Activated T-helper 17 cell treated with anti-CD3 and anti-CD28 coated beads, Interleukin-2, amount 50 U/mL, for 72 hours (primary cell): ENCODE data around the gene ABHD3. TPM values are rescaled to one million over a fixed set of nuclear protein-coding genes. Genes with fewer than 3 reads are reported as not detected.
"Not testable (repeated sequence)": the region's sequence is repeated elsewhere in the genome, so short reads cannot be mapped to it uniquely, and the experiment has no call there.

ENCODE experiments used
- ATAC-seq: fragments of 150-1000 bp; cut with Tn5 transposase; replicated peaks from 2 replicates; pipeline ENCODE4 v1.10.0; 2021; ENCODE audit warnings: mild to moderate bottlenecking, moderate library complexity
- H3K27ac Mint-ChIP-seq: one replicate; pipeline ENCODE4 v1.8.0; 2022; ENCODE audit warnings: mixed read lengths
- H3K27me3 Mint-ChIP-seq: one replicate; pipeline ENCODE4 v1.8.0; 2022; ENCODE audit warnings: mixed read lengths
- H3K36me3 Mint-ChIP-seq: one replicate; pipeline ENCODE4 v1.8.0; 2022; ENCODE audit warnings: low read depth, mild to moderate bottlenecking, mixed read lengths
- H3K4me1 Mint-ChIP-seq: one replicate; pipeline ENCODE4 v1.8.0; 2022; ENCODE audit warnings: mixed read lengths
- H3K4me3 Mint-ChIP-seq: one replicate; pipeline ENCODE4 v1.8.0; 2022; ENCODE audit warnings: mild to moderate bottlenecking, mixed read lengths
- H3K9me3 Mint-ChIP-seq: one replicate; pipeline ENCODE4 v1.8.0; 2022; ENCODE audit warnings: mixed read lengths
- total RNA-seq, 2 donors: library from RNA; stranded (reverse); gene quantifications; one replicate each; pipeline ENCODE4 v1.2.3, GENCODE V29; 2022

The ABHD3 gene
- total RNA-seq, 2 donors from 2014 or later: 28.9 to 48.4 TPM

- H3K27ac Mint-ChIP-seq, H3K9me3 Mint-ChIP-seq, H3K4me3 Mint-ChIP-seq, H3K27me3 Mint-ChIP-seq, H3K36me3 Mint-ChIP-seq, ATAC-seq, H3K4me1 Mint-ChIP-seq: not testable (repeated sequence)
These were observed 64.2 kb downstream of the ABHD3 start for GRCh38 chr18:21640375-21640774.

DNA sequence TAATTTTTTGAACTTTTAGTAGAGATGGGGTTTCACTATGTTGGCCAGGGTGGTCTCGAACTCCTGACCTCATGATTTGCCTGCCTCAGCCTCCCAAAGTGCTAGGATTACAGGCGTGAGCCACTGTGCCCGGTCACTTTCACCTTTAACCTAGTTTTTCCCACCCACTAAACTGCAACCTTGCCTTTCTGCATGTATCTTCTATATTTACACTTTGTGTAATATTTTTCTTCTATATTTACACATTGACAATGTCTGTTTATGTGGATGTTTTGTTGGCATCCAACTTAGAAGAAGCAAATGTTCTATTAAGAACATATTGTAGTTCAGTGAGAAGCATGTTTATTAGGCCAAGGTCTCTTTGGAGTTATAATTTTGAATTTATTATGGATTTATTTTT lies 65.8 kb downstream of the ABHD3 start:
- Mint-ChIP-seq H3K36me3 (peaks cover 25% of the 10 kb centered on the region), H3K27ac (no peak overlapping the region), H3K4me3 (no peak overlapping the region), H3K4me1 (no peaks in the 10 kb centered on the region), H3K27me3 (no peaks in the 10 kb centered on the region), H3K9me3 (no peaks in the 10 kb centered on the region)
- ATAC-seq: no peak

DNA sequence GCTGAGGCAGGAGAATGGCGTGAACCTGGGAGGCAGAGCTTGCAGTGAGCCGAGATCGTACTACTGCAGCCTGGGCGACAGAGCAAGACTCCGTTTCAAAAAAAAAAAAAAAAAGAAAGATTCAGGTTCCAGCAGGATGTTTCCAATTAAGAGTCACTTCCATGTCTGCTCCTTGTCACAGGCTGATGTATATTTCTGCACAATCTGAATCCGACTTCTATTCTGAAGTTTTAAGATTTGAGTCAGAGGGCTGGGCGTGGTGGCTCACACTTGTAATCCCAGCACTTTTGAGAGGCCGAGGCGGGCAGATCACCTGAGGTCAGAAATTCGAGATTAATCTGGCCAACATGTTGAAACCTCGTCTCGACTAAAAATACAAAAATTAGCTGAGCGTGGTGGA lies 67.8 kb downstream of the ABHD3 start:
- H3K27me3 Mint-ChIP-seq: no peaks in the 10 kb centered on the region
- peaks cover 45% of the 10 kb centered on the region for H3K36me3 Mint-ChIP-seq
- H3K4me3 Mint-ChIP-seq: no peak overlapping the region
- no peaks in the 10 kb centered on the region for H3K4me1 Mint-ChIP-seq
- no peak for ATAC-seq
- H3K27ac Mint-ChIP-seq: peak overlapping the region; percentile 59
- no peaks in the 10 kb centered on the region for H3K9me3 Mint-ChIP-seq

DNA sequence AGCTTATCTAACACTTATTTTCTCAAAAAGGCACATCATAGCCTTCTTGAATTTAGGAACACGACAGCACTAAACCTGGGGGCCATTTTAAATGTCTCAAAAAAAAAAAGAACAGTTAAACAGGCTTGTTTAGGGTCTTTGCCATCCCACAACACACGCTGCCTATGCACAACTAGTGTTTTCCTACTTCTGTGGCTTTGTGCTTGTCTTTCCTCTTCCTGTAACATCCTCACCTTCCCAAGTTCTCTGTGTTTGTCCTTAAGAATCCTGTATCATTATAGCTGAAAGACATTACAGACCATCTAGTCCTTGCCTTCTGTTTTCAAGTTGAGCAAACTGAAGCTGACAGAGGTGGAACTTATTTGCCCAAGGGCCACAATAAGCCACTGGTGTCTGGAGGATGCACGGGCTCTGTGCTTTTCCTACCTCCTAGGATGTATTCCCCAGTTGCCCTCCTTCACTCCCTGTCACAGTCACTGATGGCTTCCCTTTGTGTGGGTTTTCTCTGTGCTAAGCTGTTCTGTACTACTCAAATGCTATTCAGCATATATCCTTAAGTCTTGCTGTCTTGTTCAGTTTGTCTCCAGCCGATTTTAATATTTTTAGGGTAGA lies 69.9 kb downstream of the ABHD3 start:
- peaks cover 66% of the 10 kb centered on the region for H3K36me3 Mint-ChIP-seq

GRCh38 chr18:21632393-21632792 lies 72.2 kb downstream of the ABHD3 start:
- Mint-ChIP-seq H3K27me3 (no peaks in the 10 kb centered on the region), H3K9me3 (no peaks in the 10 kb centered on the region), H3K27ac (no peak overlapping the region), H3K4me3 (no peak overlapping the region), H3K4me1 (peaks cover 11% of the 10 kb centered on the region), H3K36me3 (peaks cover 89% of the 10 kb centered on the region)
- ATAC-seq: no peak

More for the DNA sequence above, 69.9 kb downstream of the ABHD3 start:
- no peak overlapping the region for H3K4me3 Mint-ChIP-seq
- no peaks in the 10 kb centered on the region for H3K4me1 Mint-ChIP-seq
- H3K27me3 Mint-ChIP-seq: no peaks in the 10 kb centered on the region
- no peak overlapping the region for H3K27ac Mint-ChIP-seq
- no peaks in the 10 kb centered on the region for H3K9me3 Mint-ChIP-seq
- ATAC-seq: no peak

DNA sequence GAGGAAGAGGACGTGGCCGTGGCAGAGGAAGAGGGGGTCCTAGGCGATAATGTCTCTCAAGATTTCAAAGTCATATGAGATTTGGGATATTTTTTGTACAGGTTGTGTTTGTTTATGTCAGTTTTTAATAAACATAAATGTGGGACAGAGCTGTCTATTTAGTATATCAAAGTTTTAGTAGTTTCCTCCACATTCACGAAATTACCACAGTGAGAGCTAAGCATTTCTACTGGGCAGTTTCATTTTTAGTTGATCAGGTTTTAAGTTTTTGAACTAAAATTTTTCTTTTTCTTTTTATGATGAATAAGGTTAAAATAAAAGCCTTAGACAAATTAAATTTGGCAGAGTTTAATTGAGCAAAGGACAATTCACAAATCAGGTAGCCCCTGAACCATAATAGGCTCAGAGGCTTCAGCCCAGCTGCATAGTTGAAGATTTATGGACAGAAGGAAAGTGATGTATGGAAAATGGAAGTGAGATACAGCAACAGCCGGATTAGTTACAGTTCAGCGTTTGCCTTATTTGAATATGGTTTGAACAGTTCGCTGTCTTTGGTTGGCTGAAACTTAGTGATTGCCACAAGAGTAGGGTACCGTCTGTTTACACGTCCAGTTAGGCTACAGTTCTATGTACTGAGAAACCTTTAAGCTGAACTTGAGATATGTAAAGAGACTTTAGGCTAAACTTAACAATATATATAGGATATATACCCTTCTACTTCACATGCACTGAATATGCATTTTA lies 75.3 kb downstream of the ABHD3 start:
- Mint-ChIP-seq H3K9me3 (no peaks in the 10 kb centered on the region), H3K4me3 (peak overlapping the region; percentile 45), H3K4me1 (peaks cover 11% of the 10 kb centered on the region), H3K36me3 (peaks cover 100% of the 10 kb centered on the region), H3K27me3 (no peaks in the 10 kb centered on the region), H3K27ac (peak overlapping the region; percentile 91)
- peak; percentile 43 for ATAC-seq

- H3K27me3 Mint-ChIP-seq, H3K4me3 Mint-ChIP-seq, H3K9me3 Mint-ChIP-seq, ATAC-seq, H3K4me1 Mint-ChIP-seq, H3K27ac Mint-ChIP-seq: not testable (repeated sequence)
- H3K36me3 Mint-ChIP-seq: peaks cover 95% of the 10 kb centered on the region
These were observed 82.9 kb downstream of the ABHD3 start for GRCh38 chr18:21621640-21622039.

DNA sequence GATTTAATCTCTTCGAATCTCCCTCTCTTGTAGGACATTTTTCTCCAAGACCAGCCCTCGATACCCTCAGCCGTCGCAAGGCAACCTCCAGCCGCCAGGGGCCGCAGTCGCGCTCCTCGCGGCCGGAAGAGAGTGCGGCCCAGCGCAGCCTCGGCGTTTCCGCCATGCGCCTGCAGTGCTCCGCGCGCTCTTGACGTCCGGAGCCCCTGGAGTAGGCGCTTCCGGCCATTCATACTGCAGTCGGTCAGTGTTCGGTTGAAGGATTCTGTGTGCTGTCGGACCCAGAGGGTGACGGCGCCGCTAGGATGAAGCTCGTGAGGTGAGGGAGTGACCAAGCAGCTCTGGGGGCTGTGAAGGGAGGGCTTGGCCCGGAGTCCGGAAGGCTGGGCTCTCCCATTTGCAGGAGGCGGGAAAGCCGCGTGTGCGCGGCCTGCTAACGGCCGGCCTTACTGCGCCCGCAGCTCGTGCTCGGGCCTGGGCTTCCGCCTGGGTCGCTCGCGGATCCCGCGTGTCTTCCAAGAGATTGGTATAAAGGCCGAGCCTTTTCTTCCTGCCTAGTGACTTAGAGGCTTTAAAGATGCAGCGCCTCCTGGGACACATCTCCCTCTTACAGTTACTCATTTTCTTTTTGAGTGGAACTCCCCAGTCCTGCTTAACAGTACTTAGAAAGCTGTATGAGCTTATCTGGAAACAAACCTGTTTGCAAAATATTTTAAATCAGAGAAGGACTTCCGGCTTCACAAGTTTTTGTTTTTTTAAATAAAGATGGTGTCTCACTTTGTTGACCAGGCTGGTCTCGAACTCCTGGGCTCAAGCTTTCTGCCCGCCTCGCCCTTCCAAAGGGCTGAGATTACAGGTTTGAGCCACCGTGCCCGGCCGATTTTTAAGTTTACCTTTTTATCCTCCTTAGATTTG lies 92.2 kb downstream of the ABHD3 start, which contains the start of gene SNRPD1:
Gene SNRPD1, plus strand, starts transcription at position 190 of the 915 bp plus-strand sequence. Its CDS starts 116 bp downstream, at position 306.
- H3K9me3 Mint-ChIP-seq: no peaks in the 10 kb centered on the region

DNA sequence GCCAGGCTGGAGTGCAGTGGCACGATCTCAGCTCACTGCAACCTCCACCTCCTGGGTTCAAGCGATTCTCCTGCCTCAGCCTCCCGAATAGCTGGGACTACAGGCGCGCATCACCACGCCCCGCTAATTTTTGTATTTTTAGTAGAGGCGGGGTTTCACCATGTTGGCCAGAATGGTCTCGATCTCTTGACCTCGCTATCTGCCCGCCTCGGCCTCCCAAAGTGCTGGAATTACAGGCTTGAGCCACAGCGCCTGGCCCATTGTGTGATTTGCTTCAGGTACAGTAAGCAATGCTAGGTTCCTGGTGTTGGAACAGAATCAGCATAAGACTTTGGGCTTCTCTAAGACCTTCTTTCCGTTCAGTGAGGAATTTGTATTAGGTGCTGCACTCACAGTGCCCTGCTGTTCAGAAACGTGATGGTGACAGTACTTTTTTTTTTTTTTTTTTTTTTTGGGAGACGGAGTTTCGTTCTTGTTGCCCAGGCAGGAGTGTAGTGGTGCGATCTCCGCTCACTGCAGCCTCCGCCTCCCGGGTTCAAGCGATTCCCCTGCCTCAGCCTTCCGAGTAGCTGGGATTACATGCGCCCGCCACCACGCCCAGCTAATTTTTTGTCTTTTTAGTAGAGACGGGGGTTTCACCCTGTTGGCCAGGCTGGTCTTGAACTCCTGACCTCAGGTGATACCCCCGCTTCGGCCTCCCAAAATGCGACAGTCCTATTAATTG lies 93.0 kb downstream of the ABHD3 start:
- peaks cover 44% of the 10 kb centered on the region for H3K36me3 Mint-ChIP-seq
- ATAC-seq: peak; percentile 5
- peak overlapping the region; percentile 93 for H3K27ac Mint-ChIP-seq
- not testable (repeated sequence) for H3K27me3 Mint-ChIP-seq, H3K9me3 Mint-ChIP-seq
- peak overlapping the region; percentile 86 for H3K4me3 Mint-ChIP-seq
- H3K4me1 Mint-ChIP-seq: peaks cover 15% of the 10 kb centered on the region

More for the DNA sequence above, 92.2 kb downstream of the ABHD3 start, which contains the start of gene SNRPD1:
- H3K4me3 Mint-ChIP-seq: peak within 1 kb of the TSS; percentile 86
- H3K4me1 Mint-ChIP-seq: peaks cover 18% of the 10 kb centered on the region
- peak; percentile 99 for ATAC-seq
- H3K27ac Mint-ChIP-seq: peak within 1 kb of the TSS; percentile 93
- peaks cover 52% of the 10 kb centered on the region for H3K36me3 Mint-ChIP-seq
- H3K27me3 Mint-ChIP-seq: no peaks in the 10 kb centered on the region

GRCh38 chr18:21605213-21605612 lies 99.4 kb downstream of the ABHD3 start:
- Mint-ChIP-seq H3K4me3 (peak overlapping the region; percentile 39), H3K9me3 (no peaks in the 10 kb centered on the region)
- ATAC-seq: no peak

GRCh38 chr18:21604671-21605070 lies 99.9 kb downstream of the ABHD3 start:
- ATAC-seq: no peak
- peak overlapping the region; percentile 39 for H3K4me3 Mint-ChIP-seq
- H3K27me3 Mint-ChIP-seq: no peaks in the 10 kb centered on the region
- peaks cover 13% of the 10 kb centered on the region for H3K36me3 Mint-ChIP-seq
- H3K9me3 Mint-ChIP-seq: no peaks in the 10 kb centered on the region
- H3K4me1 Mint-ChIP-seq: no peaks in the 10 kb centered on the region
- peak overlapping the region; percentile 9 for H3K27ac Mint-ChIP-seq

More at GRCh38 chr18:21605213-21605612, 99.4 kb downstream of the ABHD3 start:
- H3K27me3 Mint-ChIP-seq: no peaks in the 10 kb centered on the region
- no peaks in the 10 kb centered on the region for H3K4me1 Mint-ChIP-seq
- peak overlapping the region; percentile 9 for H3K27ac Mint-ChIP-seq
- H3K36me3 Mint-ChIP-seq: peaks cover 8% of the 10 kb centered on the region

GRCh38 chr18:21602299-21602587 lies 102.3 kb downstream of the ABHD3 start:
- Mint-ChIP-seq H3K9me3 (no peaks in the 10 kb centered on the region), H3K27ac (no peak overlapping the region), H3K4me1 (peaks cover 4% of the 10 kb centered on the region), H3K36me3 (peaks cover 21% of the 10 kb centered on the region), H3K27me3 (no peaks in the 10 kb centered on the region), H3K4me3 (peak overlapping the region; percentile 10)
- no peak for ATAC-seq
